Coronary artery (tissue), 2 donors: ENCODE data around the gene INAFM2.

ENCODE experiments used
- DNase-seq: peaks from one replicate; pipeline ENCODE4 v3.0.0-alpha.2; 2017; ENCODE audit warnings: low spot score
- H3K27ac ChIP-seq, 2 donors: fragments of 200-600 bp; sonication (generic); one replicate each; pipeline ENCODE4 v1.5.1; 2016 to 2019
- H3K4me3 ChIP-seq: fragments of 200-600 bp; sonication (generic); 2 replicates; pipeline ENCODE4 v1.5.1; 2016; ENCODE audit warnings: mild to moderate bottlenecking, moderate library complexity
- TF ChIP-seq, protein P1 (sequence below): fragments of 200-600 bp; sonication (generic); IDR thresholded peaks from one replicate; pipeline ENCODE4 v1.5.1; 2019; ENCODE audit warnings: antibody characterized with exemption

The INAFM2 gene

DNA sequence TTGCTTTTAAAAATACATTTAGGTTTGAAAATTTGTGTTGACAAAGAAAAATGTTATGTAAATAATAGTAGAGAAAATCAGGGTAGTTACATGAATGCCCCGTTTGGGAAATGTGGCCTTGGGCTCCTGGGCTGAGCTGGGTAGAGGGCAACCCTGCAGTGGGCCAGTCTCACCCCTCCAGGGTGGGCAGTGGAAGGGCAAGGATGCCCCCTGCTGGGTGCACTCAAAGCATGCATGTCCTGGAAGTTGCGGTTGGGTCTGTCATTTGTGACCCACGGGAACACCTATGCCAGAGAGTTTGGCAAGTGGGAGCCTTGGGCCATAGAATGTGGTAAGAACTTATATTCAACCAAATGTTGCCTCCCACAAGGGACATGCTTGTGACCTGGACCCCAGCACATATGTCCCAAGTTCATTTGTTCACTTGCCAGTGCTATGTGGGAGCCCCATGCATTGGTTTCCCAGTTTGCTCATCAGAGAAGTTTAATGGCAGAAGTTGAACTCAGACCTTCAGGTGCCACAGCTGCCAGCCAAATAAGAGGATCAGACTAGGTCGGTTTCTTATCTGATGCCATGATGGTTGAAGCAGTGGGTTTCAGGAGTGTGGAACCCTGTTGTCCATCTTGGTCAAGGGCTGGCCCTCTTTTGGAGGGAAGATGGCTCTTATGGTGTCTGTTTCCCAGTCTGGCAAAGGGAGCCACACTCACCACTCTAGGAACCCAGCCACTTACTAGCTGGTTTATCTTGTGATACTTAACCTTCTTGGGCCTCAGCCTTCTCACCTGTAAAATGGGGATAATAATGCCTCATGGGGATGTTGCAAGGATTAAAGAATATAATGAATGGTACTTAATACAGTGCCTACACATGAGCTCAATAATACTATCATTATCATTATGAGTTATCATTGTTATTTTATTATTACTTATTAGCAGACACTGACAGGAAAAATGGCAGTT, 13.2 kb upstream of the INAFM2 start:
- no peak overlapping the region for H3K27ac ChIP-seq
- DNase-seq: no peak
- no peak overlapping the region for H3K4me3 ChIP-seq
- TF ChIP-seq, protein P1, sequence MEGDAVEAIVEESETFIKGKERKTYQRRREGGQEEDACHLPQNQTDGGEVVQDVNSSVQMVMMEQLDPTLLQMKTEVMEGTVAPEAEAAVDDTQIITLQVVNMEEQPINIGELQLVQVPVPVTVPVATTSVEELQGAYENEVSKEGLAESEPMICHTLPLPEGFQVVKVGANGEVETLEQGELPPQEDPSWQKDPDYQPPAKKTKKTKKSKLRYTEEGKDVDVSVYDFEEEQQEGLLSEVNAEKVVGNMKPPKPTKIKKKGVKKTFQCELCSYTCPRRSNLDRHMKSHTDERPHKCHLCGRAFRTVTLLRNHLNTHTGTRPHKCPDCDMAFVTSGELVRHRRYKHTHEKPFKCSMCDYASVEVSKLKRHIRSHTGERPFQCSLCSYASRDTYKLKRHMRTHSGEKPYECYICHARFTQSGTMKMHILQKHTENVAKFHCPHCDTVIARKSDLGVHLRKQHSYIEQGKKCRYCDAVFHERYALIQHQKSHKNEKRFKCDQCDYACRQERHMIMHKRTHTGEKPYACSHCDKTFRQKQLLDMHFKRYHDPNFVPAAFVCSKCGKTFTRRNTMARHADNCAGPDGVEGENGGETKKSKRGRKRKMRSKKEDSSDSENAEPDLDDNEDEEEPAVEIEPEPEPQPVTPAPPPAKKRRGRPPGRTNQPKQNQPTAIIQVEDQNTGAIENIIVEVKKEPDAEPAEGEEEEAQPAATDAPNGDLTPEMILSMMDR: no peak

GRCh38 chr15:40310993-40311392, 12.5 kb upstream of the INAFM2 start:
- TF ChIP-seq, protein P1: no peak
- DNase-seq: no peak
- no peak overlapping the region for H3K4me3 ChIP-seq

DNA sequence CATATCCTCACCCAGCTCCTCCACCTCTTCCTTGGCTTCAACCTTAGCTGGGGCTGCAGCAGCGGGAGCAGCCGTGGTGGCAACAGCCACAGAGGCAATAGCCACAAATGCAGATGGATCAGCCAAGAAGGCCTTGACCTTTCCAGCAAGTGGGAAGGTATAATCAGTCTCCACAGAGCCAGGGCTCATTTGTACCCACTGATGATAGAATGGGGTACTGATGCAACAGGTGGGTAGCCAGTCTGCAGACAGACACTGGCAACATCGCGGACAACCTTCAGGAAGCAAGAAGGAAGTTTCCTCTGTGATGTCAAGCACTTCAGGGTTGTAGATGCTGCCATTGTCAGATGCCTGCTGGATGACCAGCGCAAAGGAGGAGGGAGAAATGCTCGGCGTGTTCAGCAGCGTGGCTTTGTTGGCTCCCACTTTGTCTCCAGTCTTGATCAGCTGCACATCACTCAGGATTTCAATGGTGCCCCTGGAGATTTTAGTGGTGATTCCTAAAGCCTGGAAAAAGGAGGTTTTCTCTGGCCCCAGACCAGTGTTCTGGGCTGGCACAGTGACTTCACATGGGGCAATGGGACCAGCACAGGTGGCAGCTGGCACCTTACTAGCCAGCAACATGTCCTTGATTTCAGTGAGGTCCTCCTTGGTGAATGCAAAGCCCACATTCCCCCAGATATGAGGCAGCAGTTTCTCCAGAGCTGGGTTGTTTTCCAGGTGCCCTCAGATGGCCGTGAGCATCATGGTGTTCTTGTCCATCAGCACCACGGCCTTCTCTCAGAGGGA, 10.9 kb upstream of the INAFM2 start:
- TF ChIP-seq, protein P1: no peak
- no peak overlapping the region for H3K4me3 ChIP-seq
- no peak overlapping the region for H3K27ac ChIP-seq
- no peak for DNase-seq

More at GRCh38 chr15:40310993-40311392, 12.5 kb upstream of the INAFM2 start:
- no peak overlapping the region for H3K27ac ChIP-seq

- no peak overlapping the region for H3K27ac ChIP-seq
- DNase-seq: no peak
- no peak overlapping the region for H3K4me3 ChIP-seq
- TF ChIP-seq, protein P1: no peak
Measured at GRCh38 chr15:40313531-40314398, 9.7 kb upstream of the INAFM2 start.

GRCh38 chr15:40314723-40315276, 8.7 kb upstream of the INAFM2 start:
- TF ChIP-seq, protein P1: no peak
- DNase-seq: no peak
- Histone ChIP-seq H3K4me3 (no peak overlapping the region), H3K27ac (no peak overlapping the region)

DNA sequence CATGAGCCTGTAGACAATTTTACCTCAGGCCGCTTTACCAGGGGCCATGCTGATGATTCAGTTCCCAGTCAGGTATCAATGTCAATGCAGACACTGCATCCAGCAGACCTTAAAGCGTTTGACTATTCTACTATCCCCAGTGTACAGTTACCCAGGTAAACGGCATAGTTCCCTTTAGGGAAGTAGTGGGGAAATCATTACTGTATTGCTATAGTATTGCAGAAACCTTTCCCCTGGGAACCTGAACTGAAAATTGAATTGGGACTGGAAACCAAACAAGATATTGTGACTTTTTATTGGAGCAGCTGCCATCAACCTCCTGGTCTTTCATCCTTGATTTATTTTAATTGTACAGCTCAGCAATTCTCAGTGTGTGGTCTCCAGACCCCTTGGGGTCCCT, 6.6 kb upstream of the INAFM2 start:
- DNase-seq: no peak
- no peak overlapping the region for H3K27ac ChIP-seq
- no peak overlapping the region for H3K4me3 ChIP-seq
- TF ChIP-seq, protein P1: no peak
